ENCODE measurements around the gene NR1I3.

NR1I3 gene

DNA sequence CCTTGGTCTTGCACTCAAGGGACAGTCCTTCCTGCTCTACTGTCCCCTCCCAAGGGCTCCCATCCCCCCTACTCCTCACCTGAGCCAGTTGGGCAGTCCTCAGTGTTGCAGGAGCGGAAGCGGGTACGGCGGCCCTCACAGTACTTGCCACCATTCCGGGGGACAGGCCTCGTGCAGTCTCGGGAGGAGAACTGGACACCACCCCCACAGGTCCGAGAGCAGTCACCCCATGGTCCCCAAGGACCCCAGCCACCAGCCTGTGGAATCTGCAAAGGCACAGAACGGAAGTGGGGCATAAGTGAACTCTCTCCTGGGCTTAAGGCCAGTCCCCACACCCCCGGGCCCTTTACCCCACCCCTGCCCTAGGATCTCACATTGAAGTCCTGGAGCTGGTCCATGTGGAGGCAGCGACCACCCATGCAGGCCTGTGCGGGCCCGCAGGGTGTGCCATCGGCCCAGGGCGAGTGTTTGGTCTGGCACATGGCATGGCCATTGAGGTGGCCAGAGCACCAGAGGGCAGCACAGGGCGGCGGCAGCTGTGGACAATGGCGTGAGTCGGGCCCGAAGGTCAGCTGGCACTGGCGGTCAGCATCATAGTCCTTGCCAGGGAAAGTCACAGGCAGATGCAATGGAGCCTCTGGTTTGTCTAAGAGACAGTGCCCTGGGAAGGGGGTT is 44.3 kb downstream of the NR1I3 start:
- ChIA-PET POLR2A (interaction anchor here (2.4 kb wide), 1 partner anchor 9 kb away, joined by 13 read pairs; the partner anchor contains the start of gene NDUFS2), CTCF (interaction anchor here (0.5 to 1.8 kb wide), 2 partner anchors 8 to 10 kb away, joined by 3 to 9 read pairs; partner anchors contain the start of gene NDUFS2)
- DNase-seq (ENCODE audit: extremely low spot score), result no peak
- TF ChIP-seq SP1 (IDR thresholded peaks at IDR 0.05) (no peak), HDGF (IDR thresholded peaks at IDR 0.05; ENCODE audit: borderline replicate concordance) (no peak), FOXM1 (IDR thresholded peaks at IDR 0.05; ENCODE audit: borderline replicate concordance) (no peak), ELF4 (IDR thresholded peaks at IDR 0.05) (no peak), ZNF384 (IDR thresholded peaks at IDR 0.05) (no peak), SUZ12 (IDR thresholded peaks at IDR 0.05) (no peak), FOXK2 (IDR thresholded peaks at IDR 0.05) (no peak)

DNA sequence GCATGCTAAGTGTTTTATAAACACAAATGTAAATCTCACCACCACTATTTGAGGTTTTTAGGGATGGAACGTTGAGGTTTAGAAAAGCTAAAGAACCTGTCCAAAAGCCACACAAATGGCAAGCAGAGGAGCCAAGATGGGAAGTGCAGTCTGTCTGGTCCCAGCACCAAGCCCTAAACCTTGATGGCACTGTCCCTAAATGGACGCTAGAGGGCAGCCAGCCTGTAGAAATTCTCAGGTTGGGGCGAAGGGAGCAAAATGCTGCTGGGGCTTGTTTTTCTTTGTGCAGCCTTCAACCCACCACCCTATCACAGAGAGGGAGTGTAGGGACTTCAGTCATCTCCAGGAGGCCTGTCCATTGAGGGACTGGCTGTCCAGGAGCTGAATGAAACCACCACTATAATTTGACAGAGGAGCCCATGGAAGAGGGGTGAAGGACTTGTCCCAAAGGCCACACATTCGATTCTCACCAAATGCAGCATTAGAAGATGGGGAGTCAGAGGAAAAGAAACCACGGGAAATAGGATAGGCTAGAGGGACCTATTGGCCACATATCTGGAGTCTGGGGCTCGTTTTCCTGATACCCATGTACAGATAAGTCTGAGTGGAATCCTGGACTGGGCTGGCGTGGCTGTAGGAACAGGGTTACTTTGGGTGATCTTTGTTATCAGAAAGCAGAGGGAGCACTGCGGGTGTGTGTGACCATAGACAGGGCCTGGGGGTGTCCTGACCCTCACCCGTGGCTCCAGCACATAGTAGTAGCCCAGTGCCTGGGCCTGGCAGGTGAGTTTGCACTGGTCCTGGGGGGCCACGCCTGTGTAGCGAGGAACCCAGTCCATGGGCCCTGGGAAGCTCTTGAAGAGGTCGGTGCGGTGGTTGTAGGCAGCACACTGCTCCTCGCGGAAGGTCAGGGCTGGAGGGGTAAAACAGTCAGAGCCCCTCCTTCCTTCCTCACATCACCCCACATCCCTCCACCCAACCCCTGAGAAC is 45.2 kb downstream of the NR1I3 start:
- ChIA-PET POLR2A (interaction anchor here (2.4 kb wide), 1 partner anchor 10 kb away, joined by 13 read pairs; the partner anchor contains the start of gene NDUFS2), CTCF (interaction anchor here (0.5 to 2.2 kb wide), 6 partner anchors 9 to 181 kb away, joined by 3 to 9 read pairs (median 4); partner anchors contain the start of genes NDUFS2, PPOX and TOMM40L)
- DNase-seq (ENCODE audit: extremely low spot score), result peak; percentile 86
- TF ChIP-seq SP1 (IDR thresholded peaks at IDR 0.05) (no peak), LEF1 (IDR thresholded peaks at IDR 0.05; ENCODE audit: borderline replicate concordance) (no peak), SUZ12 (IDR thresholded peaks at IDR 0.05) (no peak), NFRKB (IDR thresholded peaks at IDR 0.05) (no peak), FOXM1 (IDR thresholded peaks at IDR 0.05; ENCODE audit: borderline replicate concordance) (no peak), ELF4 (IDR thresholded peaks at IDR 0.05) (no peak), FOXA1 (IDR thresholded peaks at IDR 0.05) (no peak)

DNA sequence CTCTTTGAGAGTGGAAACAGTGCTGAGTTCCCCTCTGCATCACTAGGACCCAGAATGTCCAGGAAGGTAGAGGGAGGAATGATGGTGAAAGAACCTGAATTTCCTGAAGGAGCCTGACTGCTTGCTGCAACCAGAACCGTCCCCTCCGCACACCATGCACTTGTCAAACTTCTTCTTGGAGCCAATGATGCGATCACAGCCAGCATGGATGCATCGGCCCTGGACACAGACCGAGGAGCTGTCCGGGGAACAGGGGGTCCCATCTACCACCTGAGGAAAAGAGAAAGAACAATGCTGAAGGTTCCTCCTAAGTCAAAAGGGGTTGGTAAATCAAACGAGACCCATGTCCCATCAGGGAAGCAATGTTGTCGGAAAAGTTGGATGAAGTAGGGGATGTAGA is 46.0 kb downstream of the NR1I3 start:
- ChIA-PET POLR2A (interaction anchor here (1.1 to 2.4 kb wide), 2 partner anchors 10 kb away, joined by 4 to 13 read pairs; partner anchors contain the start of gene NDUFS2), CTCF (interaction anchor here (1.0 to 2.2 kb wide), 6 partner anchors 9 to 190 kb away, joined by 3 to 9 read pairs (median 4); partner anchors contain the start of genes NDUFS2, PPOX and TOMM40L)
- DNase-seq (ENCODE audit: extremely low spot score), result no peak
- TF ChIP-seq TARDBP (IDR thresholded peaks at IDR 0.05), result no peak

DNA sequence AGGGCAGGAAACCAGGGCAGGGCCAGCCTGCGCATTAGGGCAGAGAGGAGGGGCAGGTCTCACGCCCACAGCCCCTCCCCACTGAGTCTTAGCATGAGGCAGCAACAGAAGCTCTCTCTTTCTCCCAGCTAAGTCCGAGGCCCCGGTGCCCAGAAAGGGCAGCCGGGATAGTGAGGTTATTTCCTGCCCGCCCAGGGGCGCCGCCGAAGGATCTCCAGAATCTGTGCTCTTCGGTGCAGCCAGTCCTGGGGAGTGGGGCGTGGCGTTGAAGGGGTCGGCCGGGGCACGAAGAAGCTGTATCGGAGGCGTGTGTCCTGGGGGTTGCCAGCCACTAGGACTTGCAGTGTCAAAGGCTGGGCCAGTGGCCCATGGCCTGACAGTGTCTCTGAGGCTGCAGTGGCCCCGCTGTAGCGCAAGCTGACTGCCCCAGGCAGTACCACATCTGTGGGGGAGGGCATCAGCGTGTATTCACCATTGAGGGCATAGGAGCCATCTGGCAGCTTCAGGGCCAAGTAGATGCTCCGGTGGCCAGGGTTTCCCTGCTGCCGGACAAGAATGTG is 47.0 kb downstream of the NR1I3 start:
- no peak for TF ChIP-seq ZNF384 (IDR thresholded peaks at IDR 0.05)
- TF ChIP-seq SP1 (IDR thresholded peaks at IDR 0.05), result no peak
- TF ChIP-seq FOXK2 (IDR thresholded peaks at IDR 0.05), result no peak
- no peak for TF ChIP-seq HDGF (IDR thresholded peaks at IDR 0.05; ENCODE audit: borderline replicate concordance)
- TF ChIP-seq ELF4 (IDR thresholded peaks at IDR 0.05), result no peak
- no peak for TF ChIP-seq CTBP1 (IDR thresholded peaks at IDR 0.05; ENCODE audit: borderline replicate concordance)
- no peak for TF ChIP-seq SUZ12 (IDR thresholded peaks at IDR 0.05)
- ChIA-PET POLR2A (interaction anchor here (0.8 to 1.1 kb wide), 2 partner anchors 11 to 20 kb away, joined by 3 to 4 read pairs; partner anchors contain the start of gene NDUFS2), CTCF (interaction anchor here (1.0 to 2.2 kb wide), 5 partner anchors 8 to 191 kb away, joined by 3 to 7 read pairs (median 4); partner anchors contain the start of genes PPOX and TOMM40L)
- no peak for DNase-seq (ENCODE audit: extremely low spot score)

DNA sequence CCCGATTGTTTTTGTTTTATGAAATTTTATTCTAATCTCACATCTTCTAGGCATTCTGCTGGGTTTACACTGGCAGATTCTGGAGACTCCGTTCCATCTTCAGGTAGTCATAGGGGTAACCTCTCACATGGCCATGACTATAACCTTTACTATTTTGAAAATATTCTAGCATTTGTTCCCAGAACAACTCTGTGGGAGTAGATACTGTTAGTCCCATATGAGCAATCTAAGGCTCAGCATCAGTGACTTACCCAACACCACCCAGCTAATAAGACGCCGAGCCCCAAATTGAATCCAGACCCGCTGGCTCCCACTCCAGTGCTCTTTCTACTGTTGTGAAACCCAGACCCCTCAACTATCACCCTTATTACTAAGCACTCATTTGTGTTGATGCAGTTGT is 49.0 kb downstream of the NR1I3 start:
- ChIA-PET POLR2A (no interaction called here), CTCF (no interaction called here)
- DNase-seq (ENCODE audit: extremely low spot score), result no peak
- TF ChIP-seq SP1 (IDR thresholded peaks at IDR 0.05), result no peak
- TF ChIP-seq, protein P1, sequence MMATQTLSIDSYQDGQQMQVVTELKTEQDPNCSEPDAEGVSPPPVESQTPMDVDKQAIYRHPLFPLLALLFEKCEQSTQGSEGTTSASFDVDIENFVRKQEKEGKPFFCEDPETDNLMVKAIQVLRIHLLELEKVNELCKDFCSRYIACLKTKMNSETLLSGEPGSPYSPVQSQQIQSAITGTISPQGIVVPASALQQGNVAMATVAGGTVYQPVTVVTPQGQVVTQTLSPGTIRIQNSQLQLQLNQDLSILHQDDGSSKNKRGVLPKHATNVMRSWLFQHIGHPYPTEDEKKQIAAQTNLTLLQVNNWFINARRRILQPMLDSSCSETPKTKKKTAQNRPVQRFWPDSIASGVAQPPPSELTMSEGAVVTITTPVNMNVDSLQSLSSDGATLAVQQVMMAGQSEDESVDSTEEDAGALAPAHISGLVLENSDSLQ (IDR thresholded peaks at IDR 0.05), result no peak
- no peak for TF ChIP-seq ARNT (IDR thresholded peaks at IDR 0.05)

DNA sequence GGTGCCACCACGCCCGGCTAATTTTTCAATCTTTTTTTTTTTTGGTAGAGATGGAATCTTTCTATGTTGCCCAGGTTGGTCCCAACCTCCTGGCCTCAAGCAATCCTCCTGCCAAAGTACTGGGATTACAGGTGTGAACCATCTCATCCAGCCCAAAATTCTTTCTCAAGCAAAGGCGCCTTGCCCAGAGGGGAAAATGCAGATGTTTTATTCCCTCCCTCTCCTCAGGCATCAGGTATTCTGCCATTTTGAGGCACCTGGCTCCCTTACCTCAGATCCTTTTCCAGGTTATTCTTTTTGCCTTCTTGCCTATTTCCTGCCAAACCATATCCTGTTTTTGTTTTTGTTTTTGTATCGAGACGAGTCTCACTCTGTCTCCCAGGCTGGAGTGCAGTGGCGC is 49.6 kb downstream of the NR1I3 start:
- CTCF ChIA-PET, result no interaction called here
- no peak for DNase-seq (ENCODE audit: extremely low spot score)
- POLR2A ChIA-PET, result interaction anchor here (1.4 kb wide), 1 partner anchor 13 kb away, joined by 4 read pairs; the partner anchor contains the start of gene NDUFS2
- TF ChIP-seq NFRKB (IDR thresholded peaks at IDR 0.05) (no peak), FOXM1 (IDR thresholded peaks at IDR 0.05; ENCODE audit: borderline replicate concordance) (no peak), L3MBTL2 (conservative IDR thresholded peaks at IDR 0.05) (no peak), FOXK2 (IDR thresholded peaks at IDR 0.05) (no peak), ELF4 (IDR thresholded peaks at IDR 0.05) (no peak), ARNT (IDR thresholded peaks at IDR 0.05) (no peak), BHLHE40 (IDR thresholded peaks at IDR 0.05; ENCODE audit: borderline replicate concordance) (no peak), FOXA1 (IDR thresholded peaks at IDR 0.05) (no peak), TARDBP (IDR thresholded peaks at IDR 0.05) (no peak), LEF1 (IDR thresholded peaks at IDR 0.05; ENCODE audit: borderline replicate concordance) (no peak), ZNF384 (IDR thresholded peaks at IDR 0.05) (no peak)
- TF ChIP-seq, protein P1 (IDR thresholded peaks at IDR 0.05), result no peak

Data from HEK293T (cell line).